Epithelial cell of prostate (primary cell): ENCODE measurements around the gene SIX1.

ENCODE experiments used
- DNase-seq: peaks from one replicate; pipeline ENCODE4 v3.0.0-alpha.2; 2011; ENCODE audit warnings: low read depth, low spot score
- H3K27ac ChIP-seq: fragments of 450-650 bp; 2 replicates; pipeline ENCODE4 v1.5.1; 2017; ENCODE audit warnings: mild to moderate bottlenecking

Gene SIX1

GRCh38 chr14:60648934-60649874, at the start of gene SIX1:
Gene SIX1 (minus strand): TSS chr14:60649477. CDS start chr14:60649189, 288 bp downstream.
- peak within 1 kb of the TSS; percentile 70 for H3K27ac ChIP-seq
- peak; percentile 83 for DNase-seq

GRCh38 chr14:60695327-60695726, 46.0 kb upstream of the SIX1 start:
- no peak overlapping the region for H3K27ac ChIP-seq
- DNase-seq = no peak

- H3K27ac ChIP-seq = no peak overlapping the region
- no peak for DNase-seq
Measured at GRCh38 chr14:60691383-60692113, 42.3 kb upstream of the SIX1 start.

- DNase-seq = peak; percentile 40
- no peak overlapping the region for H3K27ac ChIP-seq
Measured at GRCh38 chr14:60686865-60687264, 37.6 kb upstream of the SIX1 start.

GRCh38 chr14:60684203-60684602, 34.9 kb upstream of the SIX1 start:
- no peak for DNase-seq
- H3K27ac ChIP-seq = no peak overlapping the region

GRCh38 chr14:60681271-60681670, 32.0 kb upstream of the SIX1 start:
- no peak for DNase-seq

GRCh38 chr14:60680511-60680910, 31.2 kb upstream of the SIX1 start:
- H3K27ac ChIP-seq = no peak overlapping the region
- no peak for DNase-seq

More at GRCh38 chr14:60681271-60681670, 32.0 kb upstream of the SIX1 start:
- H3K27ac ChIP-seq = no peak overlapping the region

GRCh38 chr14:60679566-60680258, 30.4 kb upstream of the SIX1 start:
- DNase-seq = no peak
- H3K27ac ChIP-seq = no peak overlapping the region

GRCh38 chr14:60677701-60678100, 28.4 kb upstream of the SIX1 start:
- no peak for DNase-seq

GRCh38 chr14:60670989-60671388, 21.7 kb upstream of the SIX1 start:
- no peak for DNase-seq

More at GRCh38 chr14:60677701-60678100, 28.4 kb upstream of the SIX1 start:
- no peak overlapping the region for H3K27ac ChIP-seq

GRCh38 chr14:60668431-60669112, 19.3 kb upstream of the SIX1 start:
- DNase-seq = no peak
- H3K27ac ChIP-seq = no peak overlapping the region

More at GRCh38 chr14:60670989-60671388, 21.7 kb upstream of the SIX1 start:
- H3K27ac ChIP-seq = no peak overlapping the region

- no peak for DNase-seq
- no peak overlapping the region for H3K27ac ChIP-seq
Measured at GRCh38 chr14:60665177-60665550, 15.9 kb upstream of the SIX1 start.

GRCh38 chr14:60662982-60663381, 13.7 kb upstream of the SIX1 start:
- DNase-seq = no peak

GRCh38 chr14:60661721-60662120, 12.4 kb upstream of the SIX1 start:
- H3K27ac ChIP-seq = no peak overlapping the region
- no peak for DNase-seq

More at GRCh38 chr14:60662982-60663381, 13.7 kb upstream of the SIX1 start:
- H3K27ac ChIP-seq = no peak overlapping the region

- no peak overlapping the region for H3K27ac ChIP-seq
- no peak for DNase-seq
Measured at GRCh38 chr14:60658909-60659585, 9.8 kb upstream of the SIX1 start.

GRCh38 chr14:60658211-60658690, 9.0 kb upstream of the SIX1 start:
- no peak for DNase-seq
- H3K27ac ChIP-seq = no peak overlapping the region

- peak overlapping the region; percentile 40 for H3K27ac ChIP-seq
- no peak for DNase-seq
Measured at GRCh38 chr14:60657456-60658210, 8.4 kb upstream of the SIX1 start.

- H3K27ac ChIP-seq = peak overlapping the region; percentile 40
- DNase-seq = no peak
Measured at GRCh38 chr14:60656686-60657455, 7.6 kb upstream of the SIX1 start.
